HG03378 (cell line): ENCODE results near the gene PLEKHG4.

Experiments used
- ATAC-seq: cut with Tn5 transposase; IDR thresholded peaks from one replicate; pipeline ENCODE4 v1.9.1; 2021; ENCODE audit warnings: mild to moderate bottlenecking, moderate library complexity; ENCODE audit not compliant: unreplicated experiment

The PLEKHG4 gene

DNA sequence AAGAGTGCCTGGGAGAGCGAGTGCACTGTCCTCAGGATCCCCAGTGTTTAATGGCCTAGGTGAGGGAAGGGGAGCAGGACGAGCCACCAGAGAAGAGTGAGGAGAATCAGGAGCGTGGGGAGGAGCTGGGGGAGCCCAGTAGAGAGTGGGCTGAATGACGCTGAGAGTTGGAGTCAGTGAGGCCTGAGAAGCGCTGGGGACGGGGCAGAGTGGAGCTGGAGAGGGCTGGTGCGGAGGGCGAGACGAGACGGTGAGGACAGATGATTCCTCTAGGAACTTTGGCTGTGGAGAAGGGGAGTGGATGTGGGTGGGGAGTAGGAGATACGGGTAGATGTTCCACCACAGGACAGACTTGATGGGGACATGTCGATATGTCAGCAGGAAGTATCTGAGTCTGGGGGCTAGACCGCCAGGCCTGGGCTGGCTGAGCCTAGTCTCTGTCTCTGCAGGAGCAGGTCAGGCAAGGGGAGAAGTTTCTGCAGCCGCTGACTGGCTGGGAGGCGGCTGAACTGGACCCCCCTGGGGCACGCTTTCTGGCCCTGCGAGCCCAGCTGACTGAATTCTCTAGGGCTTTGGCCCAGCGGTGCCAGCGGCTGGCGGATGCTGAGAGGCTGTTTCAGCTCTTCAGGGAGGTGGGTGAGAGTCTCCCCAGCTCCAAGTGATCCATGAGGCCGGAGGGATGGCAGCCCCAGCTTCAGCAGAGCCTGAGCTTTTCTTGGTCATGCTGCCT, 4.7 kb downstream of the PLEKHG4 start:
- no peak for ATAC-seq

- ATAC-seq = no peak
Measured at GRCh38 chr16:67284699-67285646, 5.6 kb downstream of the PLEKHG4 start.

GRCh38 chr16:67286441-67287235, 7.3 kb downstream of the PLEKHG4 start:
- ATAC-seq = no peak

- ATAC-seq = no peak
Measured at GRCh38 chr16:67287960-67288359, 8.6 kb downstream of the PLEKHG4 start.

- ATAC-seq = no peak
Measured at GRCh38 chr16:67291461-67291860, 12.1 kb downstream of the PLEKHG4 start.

DNA sequence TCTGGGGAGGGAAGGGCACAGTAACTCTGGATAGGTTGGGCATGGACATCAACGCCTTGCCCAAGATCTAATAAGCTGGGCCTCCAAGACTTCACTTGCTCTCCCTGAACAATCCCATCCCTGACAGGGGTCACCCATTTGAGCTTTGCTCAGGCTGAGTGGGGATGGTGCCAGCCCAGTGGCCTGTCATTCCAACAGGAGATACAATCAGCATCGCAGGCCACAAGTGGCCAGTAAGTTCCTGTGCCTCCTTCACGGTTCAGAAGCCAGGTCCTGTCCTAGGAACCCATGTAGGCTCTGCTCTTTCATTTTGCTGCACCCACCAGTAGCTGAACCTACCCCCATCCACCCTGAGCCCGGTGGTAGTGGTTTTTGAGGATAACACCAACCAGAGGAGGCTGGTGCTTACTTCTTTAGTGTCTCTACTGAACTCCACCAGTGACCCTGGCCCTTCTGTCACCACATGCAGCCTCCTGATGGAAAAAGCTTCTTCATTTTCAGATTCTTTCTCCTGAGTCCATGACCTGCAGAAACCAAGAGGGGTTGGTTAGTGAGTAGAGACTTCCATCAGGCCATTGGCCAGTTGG, 14.9 kb downstream of the PLEKHG4 start:
- no peak for ATAC-seq

GRCh38 chr16:67294938-67295361, 15.6 kb downstream of the PLEKHG4 start:
- ATAC-seq = no peak

DNA sequence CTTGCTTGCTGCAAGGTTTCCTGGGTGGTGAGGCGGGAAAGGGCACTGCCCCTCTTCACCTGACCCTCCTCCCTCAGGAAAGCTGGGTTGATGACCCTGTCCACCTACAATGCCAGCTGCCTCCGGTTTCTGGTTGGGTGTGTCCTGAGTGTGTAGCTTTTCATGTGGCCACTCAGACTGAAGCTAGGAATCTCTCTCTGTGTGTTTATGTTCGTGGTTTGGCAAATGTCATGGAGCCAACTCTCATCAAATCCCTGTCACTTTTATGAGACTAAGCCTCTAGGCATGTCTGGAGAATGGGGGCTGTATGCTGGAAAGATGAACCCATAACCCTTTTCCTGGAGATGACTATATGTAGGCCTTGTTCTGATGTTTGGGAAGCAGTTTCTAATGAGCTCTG, 17.1 kb downstream of the PLEKHG4 start:
- ATAC-seq = no peak

GRCh38 chr16:67298277-67298676, 18.9 kb downstream of the PLEKHG4 start:
- ATAC-seq = no peak

GRCh38 chr16:67299269-67299668, 19.9 kb downstream of the PLEKHG4 start:
- ATAC-seq = no peak

DNA sequence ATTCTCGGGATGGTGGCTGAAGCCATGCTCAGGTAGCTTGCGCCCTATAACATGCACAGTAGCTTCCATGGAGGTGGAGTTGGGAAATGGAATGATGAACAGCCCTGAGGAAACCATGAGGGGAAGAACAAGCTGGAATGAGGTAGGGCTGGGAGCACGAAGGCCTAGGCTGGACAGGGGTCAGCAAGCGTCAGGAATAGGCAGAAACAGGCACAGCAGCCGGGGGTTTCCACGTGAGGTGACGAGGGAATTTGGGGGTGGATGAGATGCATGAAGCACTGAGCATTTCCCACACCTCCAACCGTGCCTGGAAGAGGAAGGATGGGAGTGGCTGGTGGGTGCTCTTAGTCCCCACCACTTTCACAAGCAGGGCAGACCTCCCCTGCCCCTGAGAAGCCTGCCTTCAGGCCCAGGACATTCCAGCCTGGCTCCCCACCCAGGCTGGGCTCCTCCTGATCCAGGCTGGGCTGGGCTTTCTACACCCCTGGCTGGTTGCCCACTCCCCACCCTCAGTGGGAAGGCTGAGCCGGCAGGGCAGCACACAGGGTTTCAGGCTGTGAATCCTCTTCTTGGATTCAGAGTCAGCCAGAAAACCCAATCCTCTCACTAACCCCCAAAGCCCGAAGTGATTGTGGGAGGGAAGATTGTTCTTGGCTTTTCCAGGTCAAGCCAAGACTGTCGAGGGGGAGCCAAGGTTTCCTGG, 21.9 kb downstream of the PLEKHG4 start:
- ATAC-seq = no peak

GRCh38 chr16:67302076-67302475, 22.7 kb downstream of the PLEKHG4 start:
- ATAC-seq = no peak

DNA sequence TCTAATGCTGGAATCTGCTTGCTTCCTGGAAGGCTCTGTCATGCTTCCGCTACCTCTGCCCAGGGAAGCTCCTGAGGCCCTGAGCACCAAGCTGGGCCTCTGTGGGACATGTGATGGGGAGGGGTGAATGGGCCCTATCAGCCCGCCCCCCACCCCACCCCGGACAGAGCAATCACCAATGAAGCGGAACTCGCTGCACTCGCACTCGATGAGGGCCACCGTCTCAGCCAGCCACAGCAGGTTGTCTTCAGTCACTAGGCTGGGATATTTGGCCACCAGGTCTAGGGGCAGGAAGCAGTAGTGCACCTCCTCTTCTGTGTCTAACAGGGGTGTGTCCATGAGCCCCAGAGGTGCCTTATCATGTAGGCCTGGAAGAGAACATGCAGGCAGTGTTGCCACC, 23.6 kb downstream of the PLEKHG4 start:
- no peak for ATAC-seq

- ATAC-seq = no peak
Measured at GRCh38 chr16:67304020-67304419, 24.7 kb downstream of the PLEKHG4 start.

DNA sequence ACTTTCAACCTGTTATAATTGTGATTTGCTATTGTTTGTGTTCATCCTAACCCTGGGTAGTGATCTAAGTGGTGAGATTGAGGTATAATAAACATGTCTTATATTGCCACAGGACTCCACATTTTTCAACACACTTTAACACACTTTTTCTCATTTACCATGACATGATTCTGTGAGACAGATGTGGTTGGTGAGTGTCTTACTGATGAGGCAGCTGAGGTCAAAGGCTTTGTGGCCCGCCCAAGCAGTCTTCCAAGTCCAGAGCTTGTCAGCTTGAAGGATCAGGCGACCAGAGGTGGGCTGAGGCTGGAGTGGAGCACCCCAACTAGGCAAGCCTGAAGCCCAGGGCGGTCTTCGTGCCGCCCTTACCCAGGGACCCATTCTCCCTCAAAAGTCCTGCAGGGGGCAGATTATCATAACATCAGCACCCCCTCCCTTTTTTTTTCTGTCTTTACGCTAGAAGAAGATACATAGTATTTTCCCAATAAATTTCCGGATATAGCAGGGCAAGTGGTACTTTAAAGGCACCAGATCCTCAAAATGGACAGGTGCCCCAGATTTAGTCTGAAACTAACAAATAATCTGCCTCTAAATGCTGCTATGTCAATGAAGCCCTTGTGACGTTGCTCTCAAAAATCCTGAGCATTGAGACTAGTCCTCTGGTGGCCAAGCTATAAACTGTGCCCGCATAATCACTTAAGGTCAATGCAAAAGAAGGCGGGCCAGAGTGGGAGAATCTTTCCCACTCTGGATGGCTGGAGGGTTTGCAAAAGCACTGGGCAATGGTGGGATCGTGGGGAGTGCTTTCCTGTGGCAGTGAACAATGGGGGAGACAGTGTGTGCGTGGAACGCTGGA, 26.1 kb downstream of the PLEKHG4 start:
- ATAC-seq = no peak

GRCh38 chr16:67310561-67310960, 31.2 kb downstream of the PLEKHG4 start:
- no peak for ATAC-seq

GRCh38 chr16:67311607-67312488, 32.5 kb downstream of the PLEKHG4 start:
- peak; percentile 90 for ATAC-seq

GRCh38 chr16:67312719-67313118, 33.4 kb downstream of the PLEKHG4 start:
- no peak for ATAC-seq
